Measurements from ENCODE around the gene PARD3. TPM values are rescaled to one million over a fixed set of nuclear protein-coding genes. Genes with fewer than 3 reads are reported as not detected.
A peak's percentile ranks its signal among the peaks of the same experiment; 100 is the strongest.

The PARD3 gene
- total RNA-seq, 1 donor from 2014 or later: 58.7 TPM

DNA sequence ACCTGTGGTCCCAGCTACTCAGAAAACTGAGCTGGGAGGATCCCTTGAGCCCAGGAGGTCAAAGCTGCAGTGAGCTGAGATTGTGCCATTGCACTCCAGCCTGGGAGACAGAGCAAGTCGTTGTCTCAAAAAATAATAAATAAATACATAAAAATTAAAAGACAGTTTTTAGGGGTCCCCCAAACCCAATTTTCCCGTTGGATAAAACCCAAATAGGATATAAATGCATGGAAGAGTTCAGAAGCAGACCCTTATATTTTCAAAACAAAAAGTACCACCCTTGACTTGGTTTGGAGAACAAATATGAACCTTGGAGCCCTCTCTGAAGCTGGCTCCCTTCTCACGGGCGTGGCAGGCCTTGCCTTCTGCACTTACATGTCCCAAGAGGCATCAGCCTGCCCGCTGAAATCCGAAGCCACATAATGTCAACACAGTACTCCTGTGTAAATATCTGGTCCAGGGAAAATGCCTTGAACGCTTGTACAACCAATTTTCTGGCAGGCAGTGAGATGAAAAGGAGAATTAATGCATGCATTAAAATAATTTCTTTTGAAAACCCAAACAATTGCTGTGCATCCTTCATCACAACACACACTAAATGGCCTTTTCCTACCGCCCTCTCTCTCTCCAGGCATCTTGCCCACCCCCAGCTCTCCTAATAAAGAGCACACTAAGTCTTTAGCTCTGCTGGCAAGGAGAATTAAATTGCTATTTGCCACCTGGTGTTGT lies 46.4 kb upstream of the PARD3 start:
- H3K27ac Mint-ChIP-seq: peak overlapping the region; percentile 4

DNA sequence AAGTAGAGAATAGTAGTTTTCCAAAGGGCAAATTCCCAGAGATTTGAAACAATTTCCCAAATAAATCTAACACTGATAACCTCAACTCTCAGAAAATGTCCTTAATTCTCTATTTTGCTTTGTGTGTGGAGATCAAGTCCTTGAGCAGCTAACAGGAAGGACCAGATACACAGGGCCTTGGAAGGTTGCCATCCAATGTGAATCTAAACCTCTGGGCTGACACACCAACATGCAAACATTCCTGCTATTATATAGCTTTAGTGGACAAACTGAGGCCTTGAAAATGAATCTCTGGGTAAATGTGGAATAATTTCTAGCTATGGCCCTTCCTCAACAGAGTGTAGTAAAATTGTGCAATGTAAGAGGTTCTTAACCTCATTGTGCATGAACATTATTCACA lies 44.1 kb upstream of the PARD3 start:
- peaks cover 14% of the 10 kb centered on the region for H3K4me1 Mint-ChIP-seq
- H3K36me3 Mint-ChIP-seq: no peaks in the 10 kb centered on the region
- no peak for TF ChIP-seq EZH2phosphoT487 (IDR thresholded peaks at IDR 0.05)
- TF ChIP-seq CTCF (IDR thresholded peaks at IDR 0.05): no peak
- no peak for TF ChIP-seq EZH2 (IDR thresholded peaks at IDR 0.05)

More for the DNA sequence above, 46.4 kb upstream of the PARD3 start:
- Mint-ChIP-seq H3K9me3 (no peaks in the 10 kb centered on the region), H3K4me1 (peaks cover 18% of the 10 kb centered on the region), H3K36me3 (no peaks in the 10 kb centered on the region), H3K27me3 (ENCODE audit: insufficient read depth, low read depth) (peaks cover 3% of the 10 kb centered on the region), H3K4me3 (no peak overlapping the region)
- no peak overlapping the region for H3K9ac ChIP-seq
- peaks cover 10% of the 10 kb centered on the region for H3F3A ChIP-seq (ENCODE audit: low read depth)
- peaks cover 15% of the 10 kb centered on the region for H3K4me1 ChIP-seq
- H3K79me2 ChIP-seq (ENCODE audit: low read depth): no peaks in the 10 kb centered on the region
- no peaks in the 10 kb centered on the region for H3K27me3 ChIP-seq
- H3K9me3 ChIP-seq (ENCODE audit: low read depth): no peaks in the 10 kb centered on the region
- H4K20me1 ChIP-seq (ENCODE audit: low read depth): no peaks in the 10 kb centered on the region
- H3K4me3 ChIP-seq: no peak overlapping the region
- H3K27ac ChIP-seq: no peak overlapping the region
- H3K36me3 ChIP-seq: no peaks in the 10 kb centered on the region
- no peak for TF ChIP-seq CTCF (IDR thresholded peaks at IDR 0.05)
- TF ChIP-seq EZH2phosphoT487 (IDR thresholded peaks at IDR 0.05): no peak
- TF ChIP-seq EZH2 (IDR thresholded peaks at IDR 0.05): no peak
- DNase-seq (ENCODE audit: low spot score): peak; percentile 16
- peak overlapping the region; percentile 44 for H3K4me2 ChIP-seq
- H2AFZ ChIP-seq (replicated peaks): no peak overlapping the region

DNA sequence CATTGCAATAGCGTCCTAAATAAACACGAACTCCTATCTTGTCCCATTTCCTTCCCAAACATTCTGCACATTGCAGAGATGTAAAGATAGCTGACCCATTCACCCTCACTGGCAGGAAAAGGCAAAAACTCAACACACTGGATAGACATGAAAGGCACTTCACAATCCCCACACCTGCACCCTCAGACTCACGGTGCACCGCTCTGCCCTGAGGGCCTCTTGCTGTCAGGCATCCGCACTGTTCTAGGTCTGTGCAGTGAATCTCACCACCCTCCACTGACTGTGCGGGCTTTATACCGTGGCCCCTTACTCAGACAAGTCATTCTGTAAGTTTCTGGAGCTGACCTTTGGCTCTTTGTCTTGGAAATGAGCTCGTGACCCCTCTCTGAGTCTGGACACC lies 42.9 kb upstream of the PARD3 start:
- no peaks in the 10 kb centered on the region for H3K27me3 ChIP-seq
- H3K4me2 ChIP-seq: no peak overlapping the region
- Mint-ChIP-seq H3K27me3 (ENCODE audit: insufficient read depth, low read depth) (peaks cover 4% of the 10 kb centered on the region), H3K4me1 (peaks cover 16% of the 10 kb centered on the region), H3K9me3 (no peaks in the 10 kb centered on the region), H3K27ac (no peak overlapping the region), H3K36me3 (no peaks in the 10 kb centered on the region), H3K4me3 (no peak overlapping the region)
- no peaks in the 10 kb centered on the region for H3K9me3 ChIP-seq (ENCODE audit: low read depth)
- no peak overlapping the region for H3K4me3 ChIP-seq
- H3K79me2 ChIP-seq (ENCODE audit: low read depth): no peaks in the 10 kb centered on the region
- H4K20me1 ChIP-seq (ENCODE audit: low read depth): no peaks in the 10 kb centered on the region
- H2AFZ ChIP-seq (replicated peaks): no peak overlapping the region
- no peak overlapping the region for H3K9ac ChIP-seq
- H3F3A ChIP-seq (ENCODE audit: low read depth): peaks cover 10% of the 10 kb centered on the region
- H3K4me1 ChIP-seq: peaks cover 18% of the 10 kb centered on the region
- H3K36me3 ChIP-seq: no peaks in the 10 kb centered on the region
- TF ChIP-seq EZH2 (IDR thresholded peaks at IDR 0.05) (no peak), CTCF (IDR thresholded peaks at IDR 0.05) (no peak), EZH2phosphoT487 (IDR thresholded peaks at IDR 0.05) (no peak)
- DNase-seq (ENCODE audit: low spot score): no peak
- no peak overlapping the region for H3K27ac ChIP-seq

More for the DNA sequence above, 44.1 kb upstream of the PARD3 start:
- Histone ChIP-seq H3K4me1 (peaks cover 16% of the 10 kb centered on the region), H3K9ac (no peak overlapping the region), H3K9me3 (ENCODE audit: low read depth) (no peaks in the 10 kb centered on the region), H3K27me3 (no peaks in the 10 kb centered on the region), H3K4me3 (no peak overlapping the region), H3F3A (ENCODE audit: low read depth) (peaks cover 10% of the 10 kb centered on the region), H3K36me3 (no peaks in the 10 kb centered on the region), H3K27ac (no peak overlapping the region), H3K79me2 (ENCODE audit: low read depth) (no peaks in the 10 kb centered on the region), H3K4me2 (no peak overlapping the region), H4K20me1 (ENCODE audit: low read depth) (no peaks in the 10 kb centered on the region), H2AFZ (replicated peaks) (no peak overlapping the region)
- H3K4me3 Mint-ChIP-seq: no peak overlapping the region
- H3K27ac Mint-ChIP-seq: no peak overlapping the region
- no peak for DNase-seq (ENCODE audit: low spot score)
- no peaks in the 10 kb centered on the region for H3K27me3 Mint-ChIP-seq (ENCODE audit: insufficient read depth, low read depth)
- no peaks in the 10 kb centered on the region for H3K9me3 Mint-ChIP-seq

Measured in neural progenitor cell (in vitro differentiated cells).